Activated T-cell treated with anti-CD3 and anti-CD28 coated beads, Interleukin-2, amount 50 U/mL, for 24 hours (primary cell): Measurements from ENCODE around the gene CEP170.

ENCODE experiments used
- DNase-seq: peaks from one replicate; pipeline ENCODE4 v3.0.0-alpha.2; 2020
- H3K27ac Mint-ChIP-seq: 2 replicates; pipeline ENCODE4 v1.8.0; 2020; ENCODE audit warnings: mild to moderate bottlenecking, mixed read lengths
- H3K27me3 Mint-ChIP-seq: 2 replicates; pipeline ENCODE4 v1.8.0; 2020; ENCODE audit warnings: mixed read lengths
- H3K36me3 Mint-ChIP-seq: 2 replicates; pipeline ENCODE4 v1.8.0; 2020; ENCODE audit warnings: low read depth, mixed read lengths
- H3K4me1 Mint-ChIP-seq: 2 replicates; pipeline ENCODE4 v1.8.0; 2020; ENCODE audit warnings: low read depth, mixed read lengths
- H3K4me3 Mint-ChIP-seq: 2 replicates; pipeline ENCODE4 v1.8.0; 2020; ENCODE audit warnings: mild to moderate bottlenecking, moderate library complexity, mixed read lengths
- H3K9me3 Mint-ChIP-seq: 2 replicates; pipeline ENCODE4 v1.8.0; 2020; ENCODE audit warnings: mixed read lengths

The CEP170 gene

DNA sequence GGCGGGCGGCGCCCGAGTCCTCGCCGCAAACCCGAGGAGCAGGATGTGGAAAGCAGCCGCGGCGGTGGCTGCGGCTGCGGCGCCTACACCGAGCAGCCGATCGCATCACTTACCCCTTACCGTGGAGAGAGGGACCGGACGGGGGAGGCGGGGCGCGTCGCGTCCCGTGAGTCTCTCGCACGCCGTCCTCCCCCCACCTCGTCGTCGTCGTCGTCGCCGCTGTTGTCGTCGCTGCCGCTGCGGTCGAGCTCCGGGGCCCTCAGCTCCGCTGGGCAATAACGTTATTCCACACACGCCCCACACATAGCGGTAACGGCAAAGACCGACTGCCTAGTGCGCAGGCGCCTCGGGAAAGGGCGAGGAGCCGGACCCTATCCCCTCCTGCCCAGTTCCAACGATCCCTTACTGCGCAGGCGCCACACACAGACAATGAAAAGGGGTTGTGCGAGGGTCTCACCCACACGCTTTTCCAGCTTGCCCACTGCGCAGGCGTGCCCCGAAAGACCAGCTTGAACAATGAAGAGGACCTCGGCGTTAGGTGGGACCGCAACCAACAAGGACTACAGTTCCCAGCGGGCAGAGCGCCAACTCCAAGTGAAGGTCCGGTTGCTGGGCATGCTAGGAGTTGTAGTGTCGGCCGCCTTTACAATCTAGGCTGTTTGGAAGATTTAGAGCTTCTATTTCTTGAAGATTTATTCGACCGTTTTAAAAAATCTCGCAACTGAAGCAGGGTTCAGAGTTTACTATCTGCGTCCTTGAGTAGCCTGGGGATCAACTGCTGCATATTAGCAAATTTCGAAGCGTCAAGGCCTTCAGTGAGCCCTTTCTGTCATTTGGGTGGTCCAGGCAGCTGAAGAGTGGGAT lies at the start of gene CEP170:
Gene CEP170 (minus strand): TSS at position 355 of the 864 bp plus-strand sequence. CDS start 30,001 bp downstream, outside the sequence.
- peak; percentile 92 for DNase-seq
- no peaks in the 10 kb centered on the region for H3K9me3 Mint-ChIP-seq
- H3K27me3 Mint-ChIP-seq: no peaks in the 10 kb centered on the region
- H3K4me3 Mint-ChIP-seq: peak within 1 kb of the TSS; percentile 99
- H3K27ac Mint-ChIP-seq: peak within 1 kb of the TSS; percentile 99
- peaks cover 33% of the 10 kb centered on the region for H3K36me3 Mint-ChIP-seq
- H3K4me1 Mint-ChIP-seq: peaks cover 48% of the 10 kb centered on the region

DNA sequence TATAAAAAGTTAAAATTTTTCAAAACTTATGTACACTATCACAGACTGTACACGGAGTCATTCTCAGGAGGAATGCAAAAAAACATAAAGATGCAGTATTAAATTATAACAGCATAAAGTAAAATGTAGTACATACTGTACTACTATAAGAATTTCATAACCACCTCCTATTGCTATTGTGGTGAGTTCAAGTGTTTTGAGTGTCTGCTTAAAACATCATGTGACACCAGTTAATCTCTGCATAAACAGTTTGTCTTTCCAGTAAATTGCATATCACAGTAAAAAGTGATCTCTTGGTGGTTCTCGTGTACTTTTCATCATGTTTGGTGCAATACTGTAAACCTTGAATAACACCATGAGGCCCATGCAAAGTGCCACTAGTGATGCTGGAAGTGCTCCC lies 46.0 kb upstream of the CEP170 start:
- DNase-seq: no peak
- H3K4me3 Mint-ChIP-seq: no peak overlapping the region
- no peaks in the 10 kb centered on the region for H3K27me3 Mint-ChIP-seq
- H3K4me1 Mint-ChIP-seq: no peaks in the 10 kb centered on the region
- H3K9me3 Mint-ChIP-seq: peaks cover 11% of the 10 kb centered on the region
- H3K36me3 Mint-ChIP-seq: peaks cover 64% of the 10 kb centered on the region
- no peak overlapping the region for H3K27ac Mint-ChIP-seq

DNA sequence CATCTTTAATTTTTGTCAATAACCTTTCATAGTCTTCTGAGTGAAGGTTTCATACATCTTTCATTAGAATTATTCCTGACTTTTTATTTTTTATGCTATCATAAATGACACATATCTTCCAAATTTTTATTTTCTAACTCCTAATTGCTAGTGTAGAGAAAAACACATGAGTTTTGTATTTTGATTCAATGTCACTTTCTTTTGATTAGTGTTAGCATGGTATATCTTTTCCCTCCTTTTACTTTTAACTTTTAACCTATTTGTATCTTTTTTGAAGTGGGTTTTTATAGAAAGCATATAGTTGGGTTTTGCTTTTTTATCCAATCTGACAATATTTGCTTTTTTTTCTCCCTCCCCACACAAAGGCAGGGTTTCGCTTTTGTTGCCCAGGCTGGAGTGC lies 44.0 kb upstream of the CEP170 start:
- H3K4me3 Mint-ChIP-seq: no peak overlapping the region
- peaks cover 19% of the 10 kb centered on the region for H3K9me3 Mint-ChIP-seq
- peaks cover 76% of the 10 kb centered on the region for H3K36me3 Mint-ChIP-seq
- DNase-seq: no peak
- H3K27me3 Mint-ChIP-seq: no peaks in the 10 kb centered on the region
- peaks cover 12% of the 10 kb centered on the region for H3K4me1 Mint-ChIP-seq
- no peak overlapping the region for H3K27ac Mint-ChIP-seq

DNA sequence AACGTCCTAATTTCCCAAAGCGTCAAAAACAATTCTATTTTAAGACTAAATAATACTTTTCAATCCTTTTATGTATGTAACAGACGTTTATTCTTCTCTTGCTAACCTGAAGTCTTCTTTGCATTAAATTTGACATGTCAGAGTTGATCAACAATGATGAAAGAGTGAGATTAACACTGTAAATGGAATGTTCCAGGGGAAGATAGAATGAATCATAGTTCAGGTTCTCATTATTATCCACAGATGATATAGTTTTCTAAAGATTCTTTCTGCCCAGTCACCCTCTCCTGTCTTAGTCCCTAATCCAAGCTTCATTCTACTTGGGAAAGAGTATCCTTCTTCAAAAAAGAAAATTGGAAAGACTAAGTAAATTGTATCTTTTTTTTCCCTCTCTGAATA lies 39.6 kb upstream of the CEP170 start:
- peaks cover 14% of the 10 kb centered on the region for H3K4me1 Mint-ChIP-seq
- no peak overlapping the region for H3K4me3 Mint-ChIP-seq
- DNase-seq: no peak
- H3K36me3 Mint-ChIP-seq: peaks cover 86% of the 10 kb centered on the region
- no peaks in the 10 kb centered on the region for H3K27me3 Mint-ChIP-seq
- peak overlapping the region; percentile 55 for H3K27ac Mint-ChIP-seq
- H3K9me3 Mint-ChIP-seq: peaks cover 28% of the 10 kb centered on the region

DNA sequence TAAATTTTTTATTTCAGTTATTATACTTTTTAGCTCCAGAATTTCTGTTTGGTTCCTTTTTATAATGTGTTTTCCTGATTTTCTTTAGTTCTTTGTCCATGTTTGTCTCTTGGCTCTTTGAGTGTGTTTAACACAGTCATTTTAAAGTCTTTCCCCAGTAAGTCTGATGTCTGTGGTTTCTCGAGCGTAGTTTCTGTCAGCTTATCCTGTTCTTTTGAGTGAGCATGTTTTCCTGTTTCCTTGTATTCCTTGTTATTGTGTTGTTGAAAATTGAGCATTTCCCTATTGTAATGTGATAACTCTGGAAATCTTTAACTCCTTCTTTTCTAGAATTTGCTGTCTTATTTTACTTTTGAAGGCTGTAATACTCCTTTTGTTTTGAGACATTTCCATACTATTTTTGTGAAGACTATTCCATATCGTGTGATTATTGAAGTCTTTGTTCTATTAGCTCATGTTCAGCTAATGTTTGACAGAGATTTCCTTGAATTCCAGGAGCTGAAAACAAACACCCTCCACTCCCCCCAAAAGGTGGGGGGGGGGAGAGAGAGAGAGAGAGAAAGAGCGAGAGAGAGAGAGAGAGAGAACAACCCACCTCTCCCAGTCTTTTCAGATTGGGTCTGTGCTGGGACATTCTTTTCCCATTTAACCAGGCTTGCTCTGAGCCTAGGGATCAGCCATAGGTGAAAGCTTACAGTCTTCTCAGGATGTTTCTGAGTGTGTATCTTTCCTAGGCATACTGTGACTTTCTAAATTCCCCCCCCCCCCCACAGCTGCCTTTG lies 39.1 kb upstream of the CEP170 start:
- Mint-ChIP-seq H3K9me3 (peaks cover 28% of the 10 kb centered on the region), H3K27me3 (no peaks in the 10 kb centered on the region), H3K4me3 (no peak overlapping the region), H3K27ac (no peak overlapping the region), H3K4me1 (peaks cover 15% of the 10 kb centered on the region), H3K36me3 (peaks cover 87% of the 10 kb centered on the region)
- no peak for DNase-seq

- H3K27me3 Mint-ChIP-seq: no peaks in the 10 kb centered on the region
- H3K9me3 Mint-ChIP-seq: peaks cover 26% of the 10 kb centered on the region
- DNase-seq: no peak
- H3K4me1 Mint-ChIP-seq: peaks cover 30% of the 10 kb centered on the region
- no peak overlapping the region for H3K27ac Mint-ChIP-seq
- H3K4me3 Mint-ChIP-seq: no peak overlapping the region
- H3K36me3 Mint-ChIP-seq: peaks cover 89% of the 10 kb centered on the region
Measured at GRCh38 chr1:243292117-243292516, 37.0 kb upstream of the CEP170 start.

DNA sequence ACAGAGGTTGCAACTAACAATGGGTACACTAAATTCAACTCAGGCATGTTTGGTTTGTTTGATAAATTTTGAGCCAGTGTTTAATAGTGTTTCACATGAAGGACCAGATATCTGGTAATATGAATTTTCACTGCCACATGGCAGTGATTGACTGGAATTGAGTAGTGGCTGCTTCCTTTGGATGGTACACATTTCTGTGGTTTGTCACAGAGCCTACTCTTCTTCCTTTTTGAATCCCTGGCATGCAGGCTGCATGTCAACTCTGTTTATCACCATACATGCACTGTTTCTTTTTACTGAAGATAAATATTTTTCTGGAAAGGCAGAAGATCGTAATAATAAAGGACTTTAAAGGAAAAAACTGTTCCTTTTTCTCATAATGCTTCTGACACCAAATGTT lies 36.2 kb upstream of the CEP170 start:
- Mint-ChIP-seq H3K9me3 (peaks cover 22% of the 10 kb centered on the region), H3K27ac (no peak overlapping the region), H3K4me3 (no peak overlapping the region), H3K4me1 (peaks cover 38% of the 10 kb centered on the region), H3K27me3 (no peaks in the 10 kb centered on the region), H3K36me3 (peaks cover 90% of the 10 kb centered on the region)
- no peak for DNase-seq

DNA sequence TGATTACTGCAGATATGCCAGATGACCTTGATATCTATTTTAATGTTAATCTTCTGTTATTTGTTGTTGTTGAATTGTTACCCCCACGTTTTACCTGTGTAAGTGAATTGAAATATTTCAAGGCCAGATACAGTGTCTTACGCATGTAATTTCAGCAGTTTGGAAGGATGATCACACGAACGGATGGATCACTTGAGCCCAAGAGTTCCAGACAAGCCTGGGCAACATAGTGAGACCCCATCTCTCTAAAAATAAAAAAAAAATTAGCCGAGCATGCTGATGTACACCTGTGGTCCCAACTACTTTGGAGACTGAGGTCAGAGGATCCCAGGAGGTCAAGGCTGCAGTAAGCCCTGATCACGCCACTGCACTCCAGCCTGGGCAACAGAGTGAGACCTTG lies 33.0 kb upstream of the CEP170 start:
- peak overlapping the region; percentile 10 for H3K4me3 Mint-ChIP-seq
- peaks cover 86% of the 10 kb centered on the region for H3K36me3 Mint-ChIP-seq
- peak overlapping the region; percentile 86 for H3K27ac Mint-ChIP-seq
- DNase-seq: no peak
- H3K9me3 Mint-ChIP-seq: peaks cover 7% of the 10 kb centered on the region
- H3K27me3 Mint-ChIP-seq: no peaks in the 10 kb centered on the region
- H3K4me1 Mint-ChIP-seq: peaks cover 42% of the 10 kb centered on the region

- no peaks in the 10 kb centered on the region for H3K27me3 Mint-ChIP-seq
- peak overlapping the region; percentile 86 for H3K27ac Mint-ChIP-seq
- H3K4me3 Mint-ChIP-seq: peak overlapping the region; percentile 10
- DNase-seq: no peak
- peaks cover 4% of the 10 kb centered on the region for H3K9me3 Mint-ChIP-seq
- peaks cover 42% of the 10 kb centered on the region for H3K4me1 Mint-ChIP-seq
- H3K36me3 Mint-ChIP-seq: peaks cover 84% of the 10 kb centered on the region
Measured at GRCh38 chr1:243287652-243288051, 32.6 kb upstream of the CEP170 start.

DNA sequence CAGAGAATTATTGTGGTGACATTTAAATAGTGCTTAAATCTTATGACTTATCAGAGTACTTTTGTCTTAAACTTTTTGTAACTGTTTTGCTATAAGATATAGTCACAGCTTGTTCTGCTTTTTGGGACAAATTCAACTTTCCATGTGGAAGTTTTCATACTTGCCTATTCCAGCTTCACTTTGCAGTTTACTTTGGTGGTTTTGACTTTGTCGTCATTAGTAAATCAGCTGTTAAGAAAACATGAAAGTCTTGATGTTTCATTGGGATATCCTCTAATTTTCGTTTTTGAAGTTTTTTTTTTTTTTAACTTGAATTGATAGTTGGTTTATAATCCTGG lies 32.0 kb upstream of the CEP170 start:
- no peak for DNase-seq
- peaks cover 42% of the 10 kb centered on the region for H3K4me1 Mint-ChIP-seq

DNA sequence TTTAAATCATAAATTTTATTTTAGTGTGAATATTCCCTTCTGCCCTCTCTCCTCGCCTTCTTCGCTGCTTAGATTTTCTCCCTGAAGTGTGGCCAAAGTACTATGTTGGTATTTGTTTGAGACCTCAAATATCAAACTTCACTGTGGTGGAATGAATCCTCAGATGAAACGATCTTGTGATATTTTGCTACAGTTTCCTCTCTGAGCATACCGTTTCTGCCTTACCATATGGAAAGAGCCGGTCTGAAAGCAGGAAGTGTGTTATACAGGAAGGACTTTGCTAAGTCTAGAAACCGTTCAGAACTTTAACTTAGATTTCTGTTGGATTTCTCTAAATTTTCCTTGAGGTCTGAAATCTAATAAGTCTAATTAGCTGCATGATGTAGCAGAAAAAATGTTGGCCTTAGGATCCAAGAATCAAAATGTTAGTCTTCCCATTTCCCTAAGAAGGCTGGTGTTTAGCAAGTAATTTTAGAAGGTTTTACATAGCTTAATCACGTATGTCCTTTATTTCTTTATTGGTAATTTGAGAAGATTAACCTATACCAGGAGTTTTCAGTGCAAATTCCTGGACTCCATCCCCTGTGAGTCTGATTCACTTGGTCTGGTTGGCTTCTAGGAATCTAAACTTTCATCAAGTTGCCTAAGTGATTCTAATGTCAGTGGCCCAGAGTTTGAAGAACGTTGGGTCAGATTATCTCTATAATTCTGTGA lies 31.5 kb upstream of the CEP170 start:
- peaks cover 84% of the 10 kb centered on the region for H3K36me3 Mint-ChIP-seq
- peaks cover 42% of the 10 kb centered on the region for H3K4me1 Mint-ChIP-seq
- peak overlapping the region; percentile 48 for H3K27ac Mint-ChIP-seq
- H3K27me3 Mint-ChIP-seq: no peaks in the 10 kb centered on the region
- no peak overlapping the region for H3K4me3 Mint-ChIP-seq
- H3K9me3 Mint-ChIP-seq: peaks cover 2% of the 10 kb centered on the region
- no peak for DNase-seq

More for the DNA sequence above, 32.0 kb upstream of the CEP170 start:
- no peak overlapping the region for H3K4me3 Mint-ChIP-seq
- peak overlapping the region; percentile 86 for H3K27ac Mint-ChIP-seq
- H3K9me3 Mint-ChIP-seq: peaks cover 2% of the 10 kb centered on the region
- H3K27me3 Mint-ChIP-seq: no peaks in the 10 kb centered on the region
- peaks cover 84% of the 10 kb centered on the region for H3K36me3 Mint-ChIP-seq

GRCh38 chr1:243281672-243282071 lies 26.6 kb upstream of the CEP170 start:
- Mint-ChIP-seq H3K27me3 (no peaks in the 10 kb centered on the region), H3K4me3 (no peak overlapping the region), H3K4me1 (peaks cover 29% of the 10 kb centered on the region), H3K9me3 (peaks cover 2% of the 10 kb centered on the region), H3K27ac (no peak overlapping the region), H3K36me3 (peaks cover 65% of the 10 kb centered on the region)
- DNase-seq: no peak

- Mint-ChIP-seq H3K4me1 (peaks cover 20% of the 10 kb centered on the region), H3K27me3 (no peaks in the 10 kb centered on the region), H3K27ac (peak overlapping the region; percentile 13), H3K4me3 (no peak overlapping the region), H3K9me3 (peaks cover 2% of the 10 kb centered on the region), H3K36me3 (peaks cover 63% of the 10 kb centered on the region)
- DNase-seq: no peak
Measured at GRCh38 chr1:243280571-243281129, 25.6 kb upstream of the CEP170 start.

DNA sequence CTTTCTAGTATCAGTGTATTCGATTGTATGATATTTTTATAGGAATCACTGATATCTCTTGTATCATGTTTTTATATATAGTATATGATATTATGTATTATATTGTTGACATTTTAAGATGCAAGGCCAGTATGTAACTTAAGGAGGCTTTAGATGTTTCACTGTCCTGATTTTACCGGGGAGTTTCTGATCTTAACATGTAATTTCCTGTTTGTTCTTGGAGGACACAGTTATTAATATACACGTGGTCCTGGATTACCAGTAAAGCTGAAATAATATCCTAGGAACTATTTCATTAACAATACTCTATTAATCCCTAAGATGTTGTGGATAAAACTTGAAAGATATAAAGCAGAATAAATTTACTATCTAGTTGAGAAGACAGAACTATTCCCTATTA lies 20.2 kb upstream of the CEP170 start:
- no peaks in the 10 kb centered on the region for H3K27me3 Mint-ChIP-seq
- H3K4me3 Mint-ChIP-seq: no peak overlapping the region
- H3K4me1 Mint-ChIP-seq: peaks cover 14% of the 10 kb centered on the region
- H3K36me3 Mint-ChIP-seq: peaks cover 68% of the 10 kb centered on the region
- no peaks in the 10 kb centered on the region for H3K9me3 Mint-ChIP-seq
- DNase-seq: no peak
- no peak overlapping the region for H3K27ac Mint-ChIP-seq
